Keratinocyte (primary cell): ENCODE results near the gene REXO1. TPM values are rescaled to one million over a fixed set of nuclear protein-coding genes. Genes with fewer than 3 reads are reported as not detected.

ENCODE experiments used
- DNase-seq: peaks from one replicate; pipeline ENCODE4 v3.0.0-alpha.2; 2011; ENCODE audit warnings: low read depth, missing footprints, low spot score
- FAIRE-seq: peaks from 2 replicates; lab custom pipeline; 2011; peaks lifted over from hg19 to GRCh38; lab: Jason Lieb, UNC
- H2AFZ ChIP-seq: 2 replicates; pipeline ENCODE4 v1.6.0; 2012; ENCODE audit warnings: low read length, control low read depth, inconsistent platforms; ENCODE audit not compliant: control insufficient read depth
- H3K27ac ChIP-seq: 2 replicates; pipeline ENCODE4 v1.5.1; 2011; ENCODE audit warnings: low read length; ENCODE audit not compliant: control insufficient read depth, insufficient read depth
- H3K27me3 ChIP-seq: 3 replicates; pipeline ENCODE4 v1.6.0; 2011; ENCODE audit warnings: low read length; ENCODE audit not compliant: control insufficient read depth, insufficient read depth; ENCODE audit errors: extremely low read depth
- H3K36me3 ChIP-seq, 2 experiments: 2 replicates in 1 of 2; 3 replicates in 1 of 2; pipeline ENCODE4 v1.5.1; 2011; ENCODE audit warnings: low read length in 2 of 2, mild to moderate bottlenecking in 1 of 2; ENCODE audit not compliant: control insufficient read depth in 2 of 2, insufficient read depth in 2 of 2; ENCODE audit errors: extremely low read depth in 1 of 2
- H3K4me1 ChIP-seq: 3 replicates; pipeline ENCODE4 v1.5.1; 2011; ENCODE audit warnings: low read length; ENCODE audit not compliant: control insufficient read depth, insufficient read depth; ENCODE audit errors: extremely low read depth
- H3K4me2 ChIP-seq: 3 replicates; pipeline ENCODE4 v1.6.0; 2011; ENCODE audit warnings: low read depth, low read length; ENCODE audit not compliant: control insufficient read depth, insufficient read depth; ENCODE audit errors: extremely low read depth
- H3K4me3 ChIP-seq, 3 experiments: fragments of 200-600 bp in 1 of 3; sonication (generic) in 1 of 3; 2 replicates in 2 of 3; 3 replicates in 1 of 3; pipeline ENCODE4 v1.5.1; 2011 to 2016; ENCODE audit warnings: low read length in 3 of 3, mild to moderate bottlenecking in 3 of 3, control low read depth in 2 of 3, inconsistent platforms in 1 of 3, low read depth in 1 of 3, mixed read lengths in 1 of 3, mixed run types in 1 of 3, moderate library complexity in 1 of 3; ENCODE audit not compliant: control insufficient read depth in 2 of 3, insufficient read depth in 2 of 3; ENCODE audit errors: extremely low read depth in 1 of 3
- H3K79me2 ChIP-seq: 2 replicates; pipeline ENCODE4 v1.6.0; 2012; ENCODE audit warnings: low read length; ENCODE audit not compliant: control insufficient read depth, insufficient read depth
- H3K9ac ChIP-seq: 3 replicates; pipeline ENCODE4 v1.6.0; 2011; ENCODE audit warnings: low read length; ENCODE audit not compliant: control insufficient read depth, insufficient read depth; ENCODE audit errors: extremely low read depth
- H3K9me1 ChIP-seq: 3 replicates; pipeline ENCODE4 v1.6.0; 2011; ENCODE audit warnings: low read length; ENCODE audit not compliant: control insufficient read depth, insufficient read depth; ENCODE audit errors: extremely low read depth
- H3K9me3 ChIP-seq: 2 replicates; pipeline ENCODE4 v1.5.1; 2012; ENCODE audit warnings: low read depth, low read length; ENCODE audit not compliant: control insufficient read depth
- H4K20me1 ChIP-seq: 3 replicates; pipeline ENCODE4 v1.6.0; 2011; ENCODE audit warnings: low read length; ENCODE audit not compliant: control insufficient read depth, insufficient read depth; ENCODE audit errors: extremely low read depth
- EZH2 ChIP-seq: IDR thresholded peaks from one replicate; pipeline ENCODE4 v1.6.1; 2012; ENCODE audit warnings: inconsistent platforms, mild to moderate bottlenecking, low read length, moderate library complexity
- dilution Hi-C: fragments of 300-500 bp; cut with MboI; formaldehyde crosslinking; loops from one replicate; pipeline ENCODE4 v1.7.0; 2020; ENCODE audit warnings: low sequenced_read_pairs; ENCODE audit not compliant: extremely low pct_ligation_motif_present
- polyA plus RNA-seq, 5 experiments: library from polyadenylated mRNA; depleted of rRNA in 3 of 5; stranded (reverse) in 3 of 5; stranded (forward) in 1 of 5; unstranded in 1 of 5; fragments of >200 nt; gene quantifications; 1 replicate in 1 of 5; 2 replicates in 3 of 5; 3 replicates in 1 of 5; pipeline versions ENCODE4 v1.2.1 to v1.2.3, GENCODE V29; 2011 to 2012; ENCODE audit warnings: missing spikeins in 2 of 5, low read depth in 1 of 5, low replicate concordance in 1 of 5
- TF ChIP-seq, protein P1 (sequence below), 3 experiments: IDR thresholded peaks in 1 of 3; conservative IDR thresholded peaks in 1 of 3; optimal IDR thresholded peaks in 1 of 3; 2 replicates in 2 of 3; 3 replicates in 1 of 3; pipeline versions ENCODE3 to v1.5.1; 2011; ENCODE audit warnings: low read length in 3 of 3, mild to moderate bottlenecking in 3 of 3, moderate library complexity in 2 of 3, control low read depth in 1 of 3, inconsistent platforms in 1 of 3; ENCODE audit not compliant: insufficient read depth in 2 of 3; ENCODE audit errors: extremely low read depth in 1 of 3

REXO1 gene
- polyA plus RNA-seq, 1 donor (not counting 4 experiments of a cell fraction or from before 2014, with no cell fraction given): 6.1 TPM

- H4K20me1 ChIP-seq: peaks cover 23% of the 10 kb centered on the region
- no peak overlapping the region for H3K4me3 ChIP-seq
- TF ChIP-seq, protein P1, sequence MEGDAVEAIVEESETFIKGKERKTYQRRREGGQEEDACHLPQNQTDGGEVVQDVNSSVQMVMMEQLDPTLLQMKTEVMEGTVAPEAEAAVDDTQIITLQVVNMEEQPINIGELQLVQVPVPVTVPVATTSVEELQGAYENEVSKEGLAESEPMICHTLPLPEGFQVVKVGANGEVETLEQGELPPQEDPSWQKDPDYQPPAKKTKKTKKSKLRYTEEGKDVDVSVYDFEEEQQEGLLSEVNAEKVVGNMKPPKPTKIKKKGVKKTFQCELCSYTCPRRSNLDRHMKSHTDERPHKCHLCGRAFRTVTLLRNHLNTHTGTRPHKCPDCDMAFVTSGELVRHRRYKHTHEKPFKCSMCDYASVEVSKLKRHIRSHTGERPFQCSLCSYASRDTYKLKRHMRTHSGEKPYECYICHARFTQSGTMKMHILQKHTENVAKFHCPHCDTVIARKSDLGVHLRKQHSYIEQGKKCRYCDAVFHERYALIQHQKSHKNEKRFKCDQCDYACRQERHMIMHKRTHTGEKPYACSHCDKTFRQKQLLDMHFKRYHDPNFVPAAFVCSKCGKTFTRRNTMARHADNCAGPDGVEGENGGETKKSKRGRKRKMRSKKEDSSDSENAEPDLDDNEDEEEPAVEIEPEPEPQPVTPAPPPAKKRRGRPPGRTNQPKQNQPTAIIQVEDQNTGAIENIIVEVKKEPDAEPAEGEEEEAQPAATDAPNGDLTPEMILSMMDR (optimal IDR thresholded peaks at IDR 0.05 in 1 of 3, IDR thresholded peaks at IDR 0.05 in 1 of 3, conservative IDR thresholded peaks at IDR 0.05 in 1 of 3; ENCODE audit: extremely low read depth in 1 of 3, insufficient read depth in 2 of 3, low read length in 3 of 3): no peak
- TF ChIP-seq EZH2: no peak
- H3K27ac ChIP-seq: no peak overlapping the region
- H3K4me2 ChIP-seq: no peak overlapping the region
- H3K9ac ChIP-seq: no peak overlapping the region
- H3K27me3 ChIP-seq: no peaks in the 10 kb centered on the region
- H3K36me3 ChIP-seq: peaks cover 5 to 11% of the 10 kb centered on the region in 2 experiments
- H3K9me3 ChIP-seq: no peaks in the 10 kb centered on the region
- DNase-seq: no peak
- dilution Hi-C loops: no loop called here
- H3K79me2 ChIP-seq: peaks cover 43% of the 10 kb centered on the region
- no peak overlapping the region for H2AFZ ChIP-seq
- no peaks in the 10 kb centered on the region for H3K4me1 ChIP-seq
- no peaks in the 10 kb centered on the region for H3K9me1 ChIP-seq
- no peak for FAIRE-seq
Measured at GRCh38 chr19:1830978-1831377, 17.3 kb downstream of the REXO1 start.

DNA sequence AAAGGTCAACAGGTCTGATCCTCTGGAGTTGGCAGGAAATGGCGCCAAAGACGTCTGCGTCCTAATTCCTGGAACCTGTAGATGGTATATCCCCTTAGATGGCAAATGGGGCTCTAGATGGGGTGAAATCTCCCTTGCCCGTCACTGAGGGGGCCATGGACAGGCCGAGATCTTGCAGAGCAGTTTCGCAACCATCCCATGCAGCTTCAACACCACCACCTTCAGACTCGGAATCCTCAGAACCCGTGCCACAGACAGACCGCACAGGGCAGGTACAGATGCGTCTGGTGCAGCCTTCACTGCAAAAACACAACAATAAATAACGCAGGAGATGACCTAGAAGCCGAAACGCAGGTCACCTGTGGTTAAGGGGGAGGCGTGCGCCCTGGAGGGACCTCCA lies 17.7 kb downstream of the REXO1 start:
- H3K4me1 ChIP-seq: no peaks in the 10 kb centered on the region
- H3K27ac ChIP-seq: no peak overlapping the region
- peaks cover 9 to 11% of the 10 kb centered on the region in 2 experiments for H3K36me3 ChIP-seq
- H2AFZ ChIP-seq: no peak overlapping the region
- H3K4me3 ChIP-seq: no peak overlapping the region
- no peaks in the 10 kb centered on the region for H3K27me3 ChIP-seq
- no peak for DNase-seq
- H3K79me2 ChIP-seq: peaks cover 42% of the 10 kb centered on the region
- dilution Hi-C loops: no loop called here
- H3K4me2 ChIP-seq: no peak overlapping the region
- no peak overlapping the region for H3K9ac ChIP-seq
- no peaks in the 10 kb centered on the region for H3K9me3 ChIP-seq
- peaks cover 19% of the 10 kb centered on the region for H4K20me1 ChIP-seq
- FAIRE-seq: no peak
- H3K9me1 ChIP-seq: no peaks in the 10 kb centered on the region
- TF ChIP-seq EZH2: no peak
- TF ChIP-seq, protein P1 (optimal IDR thresholded peaks at IDR 0.05 in 1 of 3, IDR thresholded peaks at IDR 0.05 in 1 of 3, conservative IDR thresholded peaks at IDR 0.05 in 1 of 3; ENCODE audit: extremely low read depth in 1 of 3, insufficient read depth in 2 of 3, low read length in 3 of 3): no peak
